Stimulated activated CD4-positive, alpha-beta T cell treated with anti-CD3 and anti-CD28 coated beads, Interleukin-4, amount 100 ng/mL, for 4 hours (primary cell): Measurements from ENCODE around the gene C1orf21.

Experiments used
- DNase-seq, 2 experiments: peaks; one replicate each; pipeline ENCODE4 v3.0.0-alpha.2; 2020

Gene C1orf21

GRCh38 chr1:184387476-184388318 lies 868 bp downstream of the C1orf21 start:
- peak; percentile 3 to 10 for DNase-seq

DNA sequence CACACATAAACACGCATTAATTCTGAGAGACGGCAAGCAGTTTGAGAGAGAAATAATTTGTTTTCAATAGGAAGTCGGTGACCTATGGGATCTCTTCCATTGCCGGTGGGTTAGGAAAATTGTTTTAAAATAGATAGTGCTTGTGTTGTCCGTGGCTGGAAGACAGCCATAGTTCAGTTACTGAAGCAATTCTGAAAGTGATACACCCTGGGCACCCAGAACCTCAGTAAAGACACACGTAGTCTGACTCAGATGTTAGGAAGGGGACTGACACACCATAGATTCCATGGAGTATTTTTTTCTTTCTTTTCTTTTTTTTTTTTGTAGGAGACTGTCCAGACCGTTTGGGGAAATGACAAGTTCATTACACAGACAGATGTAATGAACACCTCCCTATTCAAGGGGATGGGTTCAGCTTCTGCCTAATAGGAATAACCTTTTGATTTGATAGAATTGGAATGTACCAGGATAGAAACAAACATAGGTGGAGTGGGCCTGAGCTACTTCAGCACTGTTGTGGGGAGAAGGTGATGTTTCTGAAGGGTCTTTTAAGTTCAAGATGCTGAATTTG lies 1.6 kb downstream of the C1orf21 start:
- DNase-seq = no peak

DNA sequence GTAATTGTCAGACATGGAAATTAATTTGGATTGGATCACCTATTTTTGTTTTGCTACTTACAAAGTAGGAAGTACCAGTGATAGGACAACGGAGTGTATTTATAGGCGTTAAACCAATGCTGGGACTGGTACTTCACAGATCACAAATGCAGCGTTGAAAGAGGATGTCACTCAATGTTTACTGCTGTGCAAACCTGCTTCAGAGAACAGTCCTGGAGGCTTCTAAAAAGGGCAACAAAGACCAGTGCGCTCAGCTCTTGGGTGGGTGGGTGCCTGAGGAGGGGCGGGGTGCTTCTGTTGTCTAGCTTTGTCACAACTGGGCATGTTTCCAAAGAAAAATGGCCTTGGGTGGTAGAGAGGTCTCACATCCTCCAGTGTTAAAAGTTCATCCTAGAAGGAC lies 2.1 kb downstream of the C1orf21 start:
- DNase-seq = no peak

DNA sequence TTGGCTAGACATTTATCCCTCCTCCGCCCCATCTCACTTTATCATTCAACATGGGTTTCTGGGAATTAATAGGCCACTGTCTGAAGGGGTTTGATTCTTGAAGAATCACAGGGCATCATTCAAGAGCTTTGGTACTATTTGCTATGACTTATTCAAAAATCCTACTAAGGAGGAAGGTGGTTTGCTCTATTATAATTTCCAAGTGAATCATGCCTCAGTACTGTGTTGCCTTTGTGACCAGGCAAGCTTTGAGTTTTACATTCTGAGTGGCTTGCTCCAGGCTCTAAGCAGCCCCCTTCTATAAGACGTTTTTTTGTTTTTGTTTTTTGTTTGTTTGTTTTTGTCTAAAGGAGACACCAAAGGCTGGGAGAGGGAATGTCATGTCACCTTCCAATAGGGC lies 2.6 kb downstream of the C1orf21 start:
- DNase-seq = no peak

- DNase-seq = no peak
These were observed 4.1 kb downstream of the C1orf21 start for GRCh38 chr1:184390889-184391288.

- no peak for DNase-seq
These were observed 5.2 kb downstream of the C1orf21 start for GRCh38 chr1:184392067-184392466.

DNA sequence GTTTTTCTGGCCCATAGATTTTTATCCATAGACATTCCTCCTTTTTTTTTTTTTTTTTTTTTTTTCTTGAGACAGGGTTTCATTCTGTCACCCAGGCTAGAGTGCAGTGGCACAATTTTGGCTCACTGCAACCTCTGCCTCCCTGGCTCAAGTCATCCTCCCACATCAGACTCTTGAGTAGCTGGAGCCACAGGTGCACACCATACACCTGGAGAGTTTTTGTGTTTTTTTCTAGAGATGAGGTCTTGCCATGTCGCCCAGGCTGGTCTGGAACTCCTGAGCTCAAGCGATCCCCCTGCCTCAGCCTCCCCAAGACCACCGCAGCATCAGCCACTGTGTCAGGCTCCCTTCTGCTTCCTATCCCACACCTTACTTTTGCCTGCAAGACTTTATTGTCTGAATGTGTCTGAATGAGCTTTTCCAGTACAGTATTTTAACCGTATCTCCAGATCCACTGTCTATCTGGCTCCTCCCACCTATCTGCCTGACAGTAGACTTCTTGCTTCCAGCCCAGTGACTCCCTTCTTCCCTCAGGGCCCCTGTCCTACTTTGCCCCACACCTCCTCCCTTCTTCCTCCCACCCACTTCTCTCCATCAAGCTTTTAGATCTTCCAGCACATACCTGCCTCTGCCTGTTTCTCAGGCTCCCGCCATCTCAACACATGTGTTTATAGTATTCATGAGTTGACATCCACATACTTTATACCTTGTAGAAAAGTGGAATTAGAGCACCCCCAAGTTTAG lies 6.1 kb downstream of the C1orf21 start:
- no peak for DNase-seq

- no peak for DNase-seq
These were observed 7.1 kb downstream of the C1orf21 start for GRCh38 chr1:184393962-184394361.

DNA sequence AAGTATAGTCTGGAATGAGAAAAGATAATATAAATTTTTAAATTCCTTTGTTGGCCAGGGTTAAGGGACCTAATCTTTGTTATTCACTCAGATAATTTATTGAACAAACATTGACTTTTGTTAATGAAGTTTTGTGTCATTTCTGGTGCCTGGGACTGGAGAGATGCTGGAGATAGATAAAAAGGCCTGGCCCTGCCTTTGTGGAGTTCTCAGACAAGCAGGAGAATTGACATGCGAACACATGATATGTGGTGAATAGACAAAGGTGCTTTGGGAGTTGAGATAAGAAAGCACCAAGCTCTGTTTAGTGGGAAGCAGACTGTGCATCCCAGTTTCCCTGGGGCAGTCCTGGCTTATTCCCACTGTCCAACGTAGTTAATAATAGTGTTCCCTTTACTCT lies 8.5 kb downstream of the C1orf21 start:
- no peak for DNase-seq

GRCh38 chr1:184395937-184396480 lies 9.2 kb downstream of the C1orf21 start:
- no peak for DNase-seq

- no peak for DNase-seq
These were observed 12.5 kb downstream of the C1orf21 start for GRCh38 chr1:184399192-184399847.

DNA sequence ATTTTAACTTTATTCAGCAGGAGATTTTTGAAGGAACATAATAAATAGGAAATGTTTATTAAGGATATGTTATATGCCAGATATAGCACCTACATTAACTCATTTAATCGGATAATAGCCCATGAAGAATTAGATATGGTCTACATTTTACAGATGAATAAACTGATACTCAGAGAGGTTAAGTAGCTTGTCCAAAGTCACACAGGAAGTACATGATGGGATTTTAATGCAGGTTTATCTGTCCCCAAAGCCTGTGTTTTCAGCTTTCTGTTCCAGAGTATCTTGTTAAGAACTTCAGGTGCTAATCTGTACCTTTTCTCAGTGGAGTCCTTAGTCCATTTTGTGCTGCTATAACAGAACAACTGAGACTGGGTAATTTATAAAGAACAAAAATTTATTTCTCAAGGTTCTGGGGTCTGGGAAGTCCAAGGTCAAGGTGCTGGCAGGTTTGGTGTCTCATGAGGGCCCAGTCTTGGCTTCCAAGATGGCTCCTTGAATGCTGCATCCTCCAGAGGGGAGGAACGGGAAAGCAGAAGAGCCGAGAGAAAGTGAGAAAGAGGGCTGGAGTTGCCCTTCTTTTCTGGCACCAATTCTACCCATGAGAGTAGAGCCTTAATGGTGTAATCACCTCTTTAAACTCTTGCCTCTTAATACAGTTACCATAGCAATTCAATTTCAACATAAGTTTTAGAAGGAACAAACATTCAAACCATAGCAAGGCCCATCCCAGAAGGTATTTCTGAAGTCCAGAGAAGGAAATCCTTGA lies 17.3 kb downstream of the C1orf21 start:
- no peak for DNase-seq

DNA sequence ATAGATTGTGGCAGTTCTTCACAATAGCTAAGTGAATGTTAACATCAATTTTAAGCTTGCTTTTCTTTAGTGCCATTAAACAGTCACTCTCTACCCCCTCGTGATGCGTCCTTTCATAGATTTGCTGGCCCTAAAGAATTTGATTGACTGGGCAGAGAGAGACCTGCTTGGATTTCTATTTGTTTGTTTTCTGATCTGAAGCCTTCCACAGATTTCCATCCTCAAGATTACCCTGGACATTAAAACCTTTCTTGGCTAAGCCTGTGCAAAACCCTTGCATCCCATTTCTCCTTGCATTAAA lies 17.8 kb downstream of the C1orf21 start:
- no peak for DNase-seq

GRCh38 chr1:184405094-184405800 lies 18.4 kb downstream of the C1orf21 start:
- DNase-seq = no peak

- no peak for DNase-seq
These were observed 18.9 kb downstream of the C1orf21 start for GRCh38 chr1:184405801-184406142.

GRCh38 chr1:184406479-184406878 lies 19.6 kb downstream of the C1orf21 start:
- no peak for DNase-seq

GRCh38 chr1:184407816-184408510 lies 21.1 kb downstream of the C1orf21 start:
- no peak for DNase-seq

DNA sequence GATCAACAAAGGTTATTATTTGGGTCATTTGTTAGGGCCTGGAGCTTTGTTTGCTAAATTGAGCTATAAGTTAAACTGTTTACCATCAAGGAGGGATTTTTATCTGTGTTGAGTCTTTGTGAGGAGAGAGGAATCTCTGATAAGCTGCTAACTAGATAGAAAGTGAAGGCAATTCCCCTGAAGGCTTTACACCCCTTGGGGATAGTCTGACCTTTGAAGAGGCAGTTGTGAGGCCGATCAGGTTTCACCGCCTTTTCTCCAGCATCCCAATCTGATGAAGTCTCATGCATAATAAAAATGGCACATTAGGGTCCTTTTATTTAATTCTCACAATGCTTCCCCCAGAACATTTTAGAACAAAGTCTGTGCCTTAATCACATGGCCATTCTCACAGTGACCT lies 21.8 kb downstream of the C1orf21 start:
- DNase-seq = no peak

GRCh38 chr1:184409011-184409410 lies 22.2 kb downstream of the C1orf21 start:
- no peak for DNase-seq

DNA sequence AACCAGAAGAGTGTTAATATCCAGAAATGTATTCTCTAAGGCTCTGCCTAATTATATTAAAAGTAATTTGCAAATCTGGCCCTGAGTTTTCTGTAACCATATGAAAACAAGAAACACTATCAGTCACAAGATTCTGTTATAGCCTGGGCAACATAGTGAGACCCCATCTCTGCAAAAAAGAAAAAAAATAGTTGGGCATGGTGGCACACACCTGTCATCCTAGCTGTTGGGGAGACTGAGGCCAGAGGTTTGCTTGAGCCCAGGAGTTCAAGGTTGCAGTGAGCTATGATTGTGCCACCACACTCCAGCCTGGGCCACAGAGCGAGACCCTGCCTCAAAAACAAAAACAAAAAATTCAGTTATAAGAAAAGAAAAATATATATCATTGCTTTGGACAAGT lies 25.6 kb downstream of the C1orf21 start:
- DNase-seq = no peak

GRCh38 chr1:184416481-184416880 lies 29.7 kb downstream of the C1orf21 start:
- no peak for DNase-seq
